GM12892 (cell line): Measurements from ENCODE around the gene PLOD1.
"Not testable (repeated sequence)": the region's sequence is repeated elsewhere in the genome, so short reads cannot be mapped to it uniquely, and the experiment has no call there.

ENCODE experiments used
- POLR2A ChIP-seq: IDR thresholded peaks from 2 replicates; pipeline ENCODE4 v1.6.1; 2011; ENCODE audit warnings: low read depth, low read length, control low read depth
- POLR2AphosphoS5 ChIP-seq: IDR thresholded peaks from 2 replicates; pipeline ENCODE4 v1.6.1; 2011; ENCODE audit warnings: low read depth, low read length, control low read depth
- TAF1 ChIP-seq: IDR thresholded peaks from 2 replicates; pipeline ENCODE4 v1.6.1; 2011; ENCODE audit warnings: low read depth, mild to moderate bottlenecking, control low read depth, low read length, borderline replicate concordance

DNA sequence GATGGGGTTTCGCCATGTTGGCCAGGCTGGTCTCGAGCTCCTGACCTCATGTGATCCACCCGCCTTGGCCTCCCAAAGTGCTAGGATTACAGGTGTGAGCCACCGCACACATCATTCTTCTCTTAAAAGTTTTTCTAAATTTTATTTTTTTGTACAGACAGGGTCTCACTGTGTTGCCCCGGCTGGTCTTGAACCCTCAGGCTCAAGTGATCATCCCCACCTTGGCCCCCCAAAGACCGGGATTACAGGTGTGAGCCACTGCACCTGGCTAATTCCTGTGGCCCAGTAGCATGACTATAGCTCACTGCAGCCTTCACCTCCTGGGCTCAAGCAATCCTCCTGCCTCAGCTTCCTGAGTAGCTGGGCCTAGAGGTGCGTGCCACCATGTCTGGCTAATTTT, 5.3 kb downstream of the PLOD1 start:
- not testable (repeated sequence) for TF ChIP-seq POLR2A, POLR2AphosphoS5, TAF1
